AG04449 (cell line): Measurements from ENCODE around the gene ABCC5.
A peak's percentile ranks its signal among the peaks of the same experiment; 100 is the strongest.
"Not testable (repeated sequence)": the region's sequence is repeated elsewhere in the genome, so short reads cannot be mapped to it uniquely, and the experiment has no call there.

ENCODE experiments used
- CTCF ChIA-PET: fragments of 350-600 bp; formaldehyde crosslinking; extraction: SDS; loops from one replicate; lab custom pipeline; 2021; ENCODE audit warnings: antibody characterized with exemption; lab: Yijun Ruan, JAX
- POLR2A ChIA-PET: fragments of 400-600, 350-600 bp; formaldehyde crosslinking; extraction: SDS; loops from one replicate; lab custom pipeline; 2020; ENCODE audit warnings: antibody characterized with exemption, inconsistent platforms; lab: Yijun Ruan, JAX
- DNase-seq: peaks from one replicate; pipeline ENCODE4 v3.0.0-alpha.2; 2010; ENCODE audit warnings: low read depth, low spot score
- H3K4me3 ChIP-seq: 2 replicates; pipeline ENCODE4 v1.5.1; 2011; ENCODE audit warnings: low read depth, mild to moderate bottlenecking, control low read depth, low read length
- CTCF ChIP-seq: IDR thresholded peaks from one replicate; pipeline ENCODE4 v1.5.1; 2011; ENCODE audit warnings: mild to moderate bottlenecking, moderate library complexity, low read length, control low read depth, inconsistent platforms; ENCODE audit not compliant: insufficient read depth; ENCODE audit errors: missing control alignments

ABCC5 gene

GRCh38 chr3:184008161-184008560 is 9.5 kb downstream of the ABCC5 start:
- ChIA-PET CTCF (interaction anchor here (2.6 to 4.0 kb wide), 2 partner anchors 8 to 10 kb away, joined by 22 to 27 read pairs; partner anchors contain the start of gene ABCC5), POLR2A (no interaction called here)

GRCh38 chr3:184007143-184007813 is 10.4 kb downstream of the ABCC5 start:
- H3K4me3 ChIP-seq, POLR2A ChIA-PET, DNase-seq: not testable (repeated sequence)
- CTCF ChIA-PET, result interaction anchor here (1.0 to 4.0 kb wide), 5 partner anchors 9 to 243 kb away, joined by 4 to 27 read pairs (median 5); partner anchors contain the start of genes ABCC5 and EEF1AKMT4

More at GRCh38 chr3:184008161-184008560, 9.5 kb downstream of the ABCC5 start:
- TF ChIP-seq CTCF, result no peak
- H3K4me3 ChIP-seq, result no peak overlapping the region
- DNase-seq, result no peak

- H3K4me3 ChIP-seq, result no peak overlapping the region
- DNase-seq, result no peak
- CTCF ChIA-PET, result interaction anchor here (1.0 to 4.0 kb wide), 6 partner anchors 8 to 244 kb away, joined by 3 to 27 read pairs (median 4); partner anchors contain the start of genes ABCC5 and EEF1AKMT4
- POLR2A ChIA-PET, result interaction anchor here (1.9 kb wide), 1 partner anchor 12 kb away, joined by 7 read pairs; the partner anchor contains the start of gene ABCC5
- TF ChIP-seq CTCF, result no peak
Measured at GRCh38 chr3:184005941-184006507, 11.7 kb downstream of the ABCC5 start.

GRCh38 chr3:184004476-184004875 is 13.2 kb downstream of the ABCC5 start:
- POLR2A ChIA-PET, result no interaction called here
- no peak overlapping the region for H3K4me3 ChIP-seq
- no peak for TF ChIP-seq CTCF
- DNase-seq, result no peak
- CTCF ChIA-PET, result interaction anchor here (1.7 kb wide), 1 partner anchor 12 kb away, joined by 7 read pairs; no protein-coding TSS in a partner anchor

GRCh38 chr3:184003187-184003967 is 14.3 kb downstream of the ABCC5 start:
- no peak for TF ChIP-seq CTCF
- ChIA-PET CTCF (interaction anchor here (0.6 to 1.7 kb wide), 4 partner anchors 13 to 247 kb away, joined by 3 to 7 read pairs (median 6); partner anchors contain the start of gene ABCC5), POLR2A (interaction anchor here (1.3 kb wide), 1 partner anchor 15 kb away, joined by 3 read pairs; the partner anchor contains the start of gene ABCC5)
- peak; percentile 54 for DNase-seq
- H3K4me3 ChIP-seq, result no peak overlapping the region

- DNase-seq, result no peak
- no peak overlapping the region for H3K4me3 ChIP-seq
- no peak for TF ChIP-seq CTCF
- ChIA-PET CTCF (interaction anchor here (0.7 to 1.7 kb wide), 2 partner anchors 12 to 176 kb away, joined by 3 to 6 read pairs; no protein-coding TSS in a partner anchor), POLR2A (no interaction called here)
Measured at GRCh38 chr3:184002469-184002868, 15.2 kb downstream of the ABCC5 start.
